ENCODE data around the gene ADCY5. TPM values are rescaled to one million over a fixed set of nuclear protein-coding genes. Genes with fewer than 3 reads are reported as not detected.

Gene ADCY5
- total and polyA plus RNA-seq, 4 donors, result 0.74 to 6.6 (median 2.9) TPM

- WGBS, result 71% methylated on average over 6 of the region's 6 CpGs
- Histone ChIP-seq H3K9ac (ENCODE audit: low read depth in 1 of 2, low read length in 2 of 2) (no peak overlapping the region), H3K36me3 (ENCODE audit: control insufficient read depth in 4 of 4, insufficient read depth in 3 of 4, low read depth in 1 of 4, low read length in 3 of 4) (no peaks in the 10 kb centered on the region), H3K27me3 (ENCODE audit: control insufficient read depth in 4 of 4, insufficient read depth in 4 of 4, low read length in 3 of 4) (no peaks in the 10 kb centered on the region), H3K9me3 (ENCODE audit: control insufficient read depth in 4 of 4, low read length in 3 of 4) (no peaks in the 10 kb centered on the region), H3K4me3 (ENCODE audit: low read depth in 1 of 3, low read length in 3 of 3) (no peak overlapping the region), H3K27ac (ENCODE audit: low read depth in 1 of 2, low read length in 2 of 2) (no peak overlapping the region), H3K4me1 (ENCODE audit: control insufficient read depth in 4 of 4, insufficient read depth in 4 of 4, low read length in 3 of 4) (peaks cover 2 to 11% (median 3%) of the 10 kb centered on the region in 4 donors)
- TF ChIP-seq REST (IDR thresholded peaks at IDR 0.05), result no peak
- TF ChIP-seq ATF3 (IDR thresholded peaks at IDR 0.05), result no peak
- TF ChIP-seq JUND (IDR thresholded peaks at IDR 0.05), result no peak
- no peak for TF ChIP-seq GABPA (IDR thresholded peaks at IDR 0.05 in 1 of 2, conservative IDR thresholded peaks at IDR 0.05 in 1 of 2)
- TF ChIP-seq FOXA1 (IDR thresholded peaks at IDR 0.05), result no peak
- no peak for TF ChIP-seq YY1 (IDR thresholded peaks at IDR 0.05)
- no peak for TF ChIP-seq SP1 (IDR thresholded peaks at IDR 0.05)
- TF ChIP-seq CTCF (IDR thresholded peaks at IDR 0.05; ENCODE audit: low read depth, low read length, missing input control), result no peak
- no peak for TF ChIP-seq RAD21 (IDR thresholded peaks at IDR 0.05)
- no peak for TF ChIP-seq EGR1 (IDR thresholded peaks at IDR 0.05; ENCODE audit: low read depth in 2 of 2)
- no peak for TF ChIP-seq RXRA (IDR thresholded peaks at IDR 0.05)
- TF ChIP-seq TAF1 (conservative IDR thresholded peaks at IDR 0.05), result no peak
- no peak for TF ChIP-seq FOXA2 (IDR thresholded peaks at IDR 0.05)
- TF ChIP-seq HNF4G (IDR thresholded peaks at IDR 0.05), result no peak
- no peak for TF ChIP-seq ZBTB33 (IDR thresholded peaks at IDR 0.05)
- no peak for TF ChIP-seq MAX (IDR thresholded peaks at IDR 0.05)
- TF ChIP-seq HNF4A (conservative IDR thresholded peaks at IDR 0.05), result no peak
- TF ChIP-seq NR2F2 (IDR thresholded peaks at IDR 0.05), result no peak
- DNase-seq (ENCODE audit: low spot score), result no peak
These were observed 4.9 kb downstream of the ADCY5 start for GRCh38 chr3:123444023-123444422.

Data from liver (tissue), 9 donors.